HEK293 (cell line): Measurements from ENCODE around the gene RBM20.

ENCODE experiments used
- CTCF ChIA-PET: fragments of 350-600 bp; formaldehyde crosslinking; extraction: SDS; loops from one replicate; lab custom pipeline; 2021; ENCODE audit warnings: antibody characterized with exemption; lab: Yijun Ruan, JAX
- POLR2A ChIA-PET: fragments of 300-600 bp; formaldehyde crosslinking; extraction: SDS; loops from one replicate; lab custom pipeline; 2020; ENCODE audit warnings: antibody characterized with exemption, inconsistent platforms; lab: Yijun Ruan, JAX
- H3K27ac ChIP-seq: fragments of 200-500 bp; sonication (Bioruptor generic); 2 replicates; pipeline ENCODE4 v1.5.1; 2014; ENCODE audit warnings: low read depth, low read length, control low read depth, inconsistent platforms; ENCODE audit errors: extremely low read depth
- H3K36me3 ChIP-seq, 2 experiments: fragments of 200-500 bp in 1 of 2; sonication (Bioruptor generic) in 1 of 2; 1 replicate in 1 of 2; 2 replicates in 1 of 2; pipeline ENCODE4 v1.5.1; 2014 to 2017; ENCODE audit warnings: inconsistent platforms in 2 of 2, low read length in 2 of 2; ENCODE audit not compliant: control insufficient read depth in 2 of 2, insufficient read depth in 1 of 2
- H3K4me1 ChIP-seq: fragments of 200-500 bp; sonication (Bioruptor generic); 2 replicates; pipeline ENCODE4 v1.5.1; 2014; ENCODE audit warnings: mild to moderate bottlenecking, low read length, inconsistent platforms; ENCODE audit not compliant: control insufficient read depth, insufficient read depth
- H3K4me3 ChIP-seq: 2 replicates; pipeline ENCODE4 v1.5.1; 2011; ENCODE audit warnings: low read depth, mild to moderate bottlenecking, control low read depth, low read length, moderate library complexity
- H3K9me3 ChIP-seq: fragments of 200-500 bp; sonication (Bioruptor generic); 2 replicates; pipeline ENCODE4 v1.5.1; 2014; ENCODE audit warnings: low read depth, low read length, inconsistent platforms; ENCODE audit not compliant: control insufficient read depth, insufficient read depth
- EGR2 ChIP-seq: fragments of 450-650 bp; formaldehyde crosslinking; IDR thresholded peaks from 2 replicates; pipeline ENCODE4 v1.5.1; 2016; ENCODE audit warnings: low read depth, missing biosample characterization, missing genetic modification characterization
- FEZF1 ChIP-seq: fragments of 450-650 bp; formaldehyde crosslinking; IDR thresholded peaks from 2 replicates; pipeline ENCODE4 v1.5.1; 2016; ENCODE audit warnings: missing biosample characterization, missing genetic modification characterization
- GLI4 ChIP-seq: fragments of 450-650 bp; formaldehyde crosslinking; IDR thresholded peaks from 2 replicates; pipeline ENCODE4 v1.5.1; 2016; ENCODE audit warnings: missing biosample characterization, missing genetic modification characterization
- HOXA7 ChIP-seq: sonication (generic); formaldehyde crosslinking; IDR thresholded peaks from 2 replicates; pipeline ENCODE4 v1.8.1; 2022; ENCODE audit warnings: missing genetic modification reagents, borderline replicate concordance
- KLF8 ChIP-seq: fragments of 450-650 bp; formaldehyde crosslinking; IDR thresholded peaks from 2 replicates; pipeline ENCODE4 v1.5.1; 2016; ENCODE audit warnings: missing biosample characterization, missing genetic modification characterization
- MYNN ChIP-seq: fragments of 450-650 bp; formaldehyde crosslinking; IDR thresholded peaks from 2 replicates; pipeline ENCODE4 v1.5.1; 2016; ENCODE audit warnings: missing biosample characterization, missing genetic modification characterization, borderline replicate concordance
- MZF1 ChIP-seq: fragments of 450-650 bp; formaldehyde crosslinking; IDR thresholded peaks from 2 replicates; pipeline ENCODE4 v1.5.1; 2017; ENCODE audit warnings: missing biosample characterization, missing genetic modification characterization, borderline replicate concordance
- RBAK ChIP-seq: fragments of 450-650 bp; formaldehyde crosslinking; IDR thresholded peaks from 2 replicates; pipeline ENCODE4 v1.5.1; 2016; ENCODE audit warnings: missing biosample characterization, missing genetic modification characterization
- SCRT1 ChIP-seq: fragments of 450-650 bp; formaldehyde crosslinking; IDR thresholded peaks from 2 replicates; pipeline ENCODE4 v1.5.1; 2016; ENCODE audit warnings: missing biosample characterization, missing genetic modification characterization, borderline replicate concordance
- YY2 ChIP-seq: fragments of 450-650 bp; formaldehyde crosslinking; IDR thresholded peaks from 2 replicates; pipeline ENCODE4 v1.5.1; 2016; ENCODE audit warnings: missing biosample characterization, missing genetic modification characterization
- ZBTB17 ChIP-seq: fragments of 450-650 bp; formaldehyde crosslinking; IDR thresholded peaks from 2 replicates; pipeline ENCODE4 v1.5.1; 2016; ENCODE audit warnings: missing biosample characterization, missing genetic modification characterization
- ZFP69B ChIP-seq: fragments of 450-650 bp; formaldehyde crosslinking; IDR thresholded peaks from 2 replicates; pipeline ENCODE4 v1.5.1; 2016; ENCODE audit warnings: missing biosample characterization, missing genetic modification characterization
- ZIC2 ChIP-seq: fragments of 450-650 bp; formaldehyde crosslinking; IDR thresholded peaks from 2 replicates; pipeline ENCODE4 v1.5.1; 2016; ENCODE audit warnings: missing biosample characterization, missing genetic modification characterization
- ZNF121 ChIP-seq: fragments of 450-650 bp; formaldehyde crosslinking; IDR thresholded peaks from 2 replicates; pipeline ENCODE4 v1.5.1; 2016; ENCODE audit warnings: missing biosample characterization, missing genetic modification characterization
- ZNF132 ChIP-seq: fragments of 450-650 bp; formaldehyde crosslinking; IDR thresholded peaks from 2 replicates; pipeline ENCODE4 v1.5.1; 2017; ENCODE audit warnings: missing biosample characterization, missing genetic modification characterization, borderline replicate concordance
- ZNF16 ChIP-seq: fragments of 450-650 bp; formaldehyde crosslinking; IDR thresholded peaks from 2 replicates; pipeline ENCODE4 v1.5.1; 2016; ENCODE audit warnings: low read depth, missing biosample characterization, missing genetic modification characterization
- ZNF223 ChIP-seq: fragments of 450-650 bp; formaldehyde crosslinking; IDR thresholded peaks from 2 replicates; pipeline ENCODE4 v1.5.1; 2016; ENCODE audit warnings: missing biosample characterization, missing genetic modification characterization
- ZNF23 ChIP-seq: fragments of 450-650 bp; formaldehyde crosslinking; IDR thresholded peaks from 2 replicates; pipeline ENCODE4 v1.5.1; 2016; ENCODE audit warnings: missing biosample characterization, missing genetic modification characterization, borderline replicate concordance
- ZNF416 ChIP-seq: fragments of 450-650 bp; formaldehyde crosslinking; IDR thresholded peaks from 2 replicates; pipeline ENCODE4 v1.5.1; 2016; ENCODE audit warnings: missing biosample characterization, missing genetic modification characterization
- ZNF423 ChIP-seq: fragments of 450-650 bp; formaldehyde crosslinking; IDR thresholded peaks from 2 replicates; pipeline ENCODE4 v1.5.1; 2016; ENCODE audit warnings: missing biosample characterization, missing genetic modification characterization
- ZNF473 ChIP-seq: fragments of 450-650 bp; formaldehyde crosslinking; IDR thresholded peaks from 2 replicates; pipeline ENCODE4 v1.5.1; 2017; ENCODE audit warnings: missing biosample characterization, missing genetic modification characterization
- ZNF48 ChIP-seq: fragments of 450-650 bp; formaldehyde crosslinking; IDR thresholded peaks from 2 replicates; pipeline ENCODE4 v1.5.1; 2016; ENCODE audit warnings: missing biosample characterization, missing genetic modification characterization
- ZNF544 ChIP-seq: fragments of 450-650 bp; formaldehyde crosslinking; IDR thresholded peaks from 2 replicates; pipeline ENCODE4 v1.5.0; 2017; ENCODE audit warnings: missing biosample characterization, missing genetic modification characterization
- ZNF571 ChIP-seq: fragments of 450-650 bp; formaldehyde crosslinking; IDR thresholded peaks from 2 replicates; pipeline ENCODE4 v1.5.0; 2017; ENCODE audit warnings: missing biosample characterization, missing genetic modification characterization
- ZNF585B ChIP-seq: fragments of 450-650 bp; formaldehyde crosslinking; IDR thresholded peaks from 2 replicates; pipeline ENCODE4 v1.5.1; 2016; ENCODE audit warnings: missing biosample characterization, missing genetic modification characterization
- ZNF654 ChIP-seq: fragments of 450-650 bp; formaldehyde crosslinking; IDR thresholded peaks from 2 replicates; pipeline ENCODE4 v1.5.1; 2016; ENCODE audit warnings: low read depth, missing biosample characterization, missing genetic modification characterization
- ZNF777 ChIP-seq: fragments of 450-650 bp; formaldehyde crosslinking; IDR thresholded peaks from 2 replicates; pipeline ENCODE4 v1.5.1; 2017; ENCODE audit warnings: missing biosample characterization, missing genetic modification characterization, borderline replicate concordance
- ZNF792 ChIP-seq: fragments of 450-650 bp; formaldehyde crosslinking; IDR thresholded peaks from 2 replicates; pipeline ENCODE4 v1.5.1; 2016; ENCODE audit warnings: missing biosample characterization, missing genetic modification characterization
- ZSCAN23 ChIP-seq: fragments of 450-650 bp; formaldehyde crosslinking; IDR thresholded peaks from 2 replicates; pipeline ENCODE4 v1.5.1; 2016; ENCODE audit warnings: missing biosample characterization, missing genetic modification characterization
- TF ChIP-seq, protein P1 (sequence below): fragments of 450-650 bp; formaldehyde crosslinking; IDR thresholded peaks from 2 replicates; pipeline ENCODE4 v1.5.1; 2016; ENCODE audit warnings: missing biosample characterization, missing genetic modification characterization
- TF ChIP-seq, protein P2 (sequence below): fragments of 450-650 bp; formaldehyde crosslinking; IDR thresholded peaks from 2 replicates; pipeline ENCODE4 v1.5.1; 2016; ENCODE audit warnings: missing biosample characterization, missing genetic modification characterization
- TF ChIP-seq, protein P3 (sequence below): fragments of 450-650 bp; formaldehyde crosslinking; IDR thresholded peaks from 2 replicates; pipeline ENCODE4 v1.5.1; 2016; ENCODE audit warnings: missing biosample characterization, missing genetic modification characterization
- TF ChIP-seq, protein P4 (sequence below): fragments of 450-650 bp; formaldehyde crosslinking; IDR thresholded peaks from 2 replicates; pipeline ENCODE4 v1.5.1; 2017; ENCODE audit warnings: missing biosample characterization, missing genetic modification characterization

The RBM20 gene

DNA sequence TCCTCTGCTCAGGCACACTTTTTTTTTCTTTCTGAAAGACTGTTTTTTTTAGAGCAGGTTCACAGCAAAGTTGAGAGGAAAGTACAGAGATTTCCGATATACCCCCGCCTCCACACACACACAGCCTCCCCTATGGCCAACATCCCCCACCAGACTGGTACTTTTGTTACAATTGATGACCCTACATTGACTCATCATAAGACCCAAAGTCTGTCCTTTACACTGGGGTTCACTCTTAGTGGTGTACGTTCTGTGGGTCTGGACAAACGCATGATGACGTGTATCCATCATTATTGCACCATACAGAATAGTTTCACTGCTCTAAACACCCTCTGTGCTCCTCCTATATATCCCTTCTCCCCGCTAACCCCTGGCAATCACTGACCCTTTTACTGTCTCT, 107.7 kb downstream of the RBM20 start:
- no peak overlapping the region for H3K4me3 ChIP-seq
- TF ChIP-seq ZNF544 = no peak
- TF ChIP-seq ZNF16 (tag by site-specific recombination) = no peak
- TF ChIP-seq ZNF121 (tag by site-specific recombination) = no peak
- no peak for TF ChIP-seq ZNF23 (tag by site-specific recombination)
- no peak for TF ChIP-seq ZFP69B (tag by site-specific recombination)
- TF ChIP-seq ZNF132 = no peak
- TF ChIP-seq ZNF423 (tag by site-specific recombination) = no peak
- no peak for TF ChIP-seq FEZF1 (tag by site-specific recombination)
- no peak for TF ChIP-seq ZNF571 (tag by site-specific recombination)
- TF ChIP-seq, protein P1, sequence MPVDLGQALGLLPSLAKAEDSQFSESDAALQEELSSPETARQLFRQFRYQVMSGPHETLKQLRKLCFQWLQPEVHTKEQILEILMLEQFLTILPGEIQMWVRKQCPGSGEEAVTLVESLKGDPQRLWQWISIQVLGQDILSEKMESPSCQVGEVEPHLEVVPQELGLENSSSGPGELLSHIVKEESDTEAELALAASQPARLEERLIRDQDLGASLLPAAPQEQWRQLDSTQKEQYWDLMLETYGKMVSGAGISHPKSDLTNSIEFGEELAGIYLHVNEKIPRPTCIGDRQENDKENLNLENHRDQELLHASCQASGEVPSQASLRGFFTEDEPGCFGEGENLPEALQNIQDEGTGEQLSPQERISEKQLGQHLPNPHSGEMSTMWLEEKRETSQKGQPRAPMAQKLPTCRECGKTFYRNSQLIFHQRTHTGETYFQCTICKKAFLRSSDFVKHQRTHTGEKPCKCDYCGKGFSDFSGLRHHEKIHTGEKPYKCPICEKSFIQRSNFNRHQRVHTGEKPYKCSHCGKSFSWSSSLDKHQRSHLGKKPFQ (tag by site-specific recombination) = no peak
- no peak for TF ChIP-seq GLI4 (tag by site-specific recombination)
- TF ChIP-seq SCRT1 = no peak
- TF ChIP-seq RBAK = no peak
- TF ChIP-seq ZNF416 (tag by site-specific recombination) = no peak
- TF ChIP-seq ZNF223 (tag by site-specific recombination) = no peak
- no peak for TF ChIP-seq MYNN (tag by site-specific recombination)
- ChIA-PET POLR2A (no interaction called here), CTCF (no interaction called here)
- no peaks in the 10 kb centered on the region for H3K4me1 ChIP-seq
- H3K27ac ChIP-seq = no peak overlapping the region
- H3K36me3 ChIP-seq = no peaks in the 10 kb centered on the region
- no peaks in the 10 kb centered on the region; the same call in 1 of the 2 replicates for H3K9me3 ChIP-seq

- no peaks in the 10 kb centered on the region; the same call in 1 of the 2 replicates for H3K9me3 ChIP-seq
- ChIA-PET CTCF (no interaction called here), POLR2A (no interaction called here)
- no peak overlapping the region for H3K27ac ChIP-seq
- H3K4me3 ChIP-seq = no peak overlapping the region
- TF ChIP-seq KLF8 (no peak), GLI4 (tag by site-specific recombination) (no peak), ZNF777 (no peak), ZNF792 (tag by site-specific recombination) (no peak), MZF1 (tag by site-specific recombination) (no peak), ZNF473 (tag by site-specific recombination) (no peak), YY2 (tag by site-specific recombination) (no peak), ZNF585B (tag by site-specific recombination) (no peak), ZNF48 (tag by site-specific recombination) (no peak), ZSCAN23 (tag by site-specific recombination) (no peak), HOXA7 (CRISPR knock-in tag) (no peak), EGR2 (tag by site-specific recombination) (no peak), ZNF654 (no peak), ZNF544 (no peak), ZBTB17 (no peak), ZIC2 (tag by site-specific recombination) (no peak)
- TF ChIP-seq, protein P2, sequence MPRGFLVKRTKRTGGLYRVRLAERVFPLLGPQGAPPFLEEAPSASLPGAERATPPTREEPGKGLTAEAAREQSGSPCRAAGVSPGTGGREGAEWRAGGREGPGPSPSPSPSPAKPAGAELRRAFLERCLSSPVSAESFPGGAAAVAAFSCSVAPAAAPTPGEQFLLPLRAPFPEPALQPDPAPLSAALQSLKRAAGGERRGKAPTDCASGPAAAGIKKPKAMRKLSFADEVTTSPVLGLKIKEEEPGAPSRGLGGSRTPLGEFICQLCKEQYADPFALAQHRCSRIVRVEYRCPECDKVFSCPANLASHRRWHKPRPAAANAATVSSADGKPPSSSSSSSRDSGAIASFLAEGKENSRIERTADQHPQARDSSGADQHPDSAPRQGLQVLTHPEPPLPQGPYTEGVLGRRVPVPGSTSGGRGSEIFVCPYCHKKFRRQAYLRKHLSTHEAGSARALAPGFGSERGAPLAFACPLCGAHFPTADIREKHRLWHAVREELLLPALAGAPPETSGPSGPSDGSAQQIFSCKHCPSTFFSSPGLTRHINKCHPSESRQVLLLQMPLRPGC (tag by site-specific recombination) = no peak
- TF ChIP-seq, protein P3, sequence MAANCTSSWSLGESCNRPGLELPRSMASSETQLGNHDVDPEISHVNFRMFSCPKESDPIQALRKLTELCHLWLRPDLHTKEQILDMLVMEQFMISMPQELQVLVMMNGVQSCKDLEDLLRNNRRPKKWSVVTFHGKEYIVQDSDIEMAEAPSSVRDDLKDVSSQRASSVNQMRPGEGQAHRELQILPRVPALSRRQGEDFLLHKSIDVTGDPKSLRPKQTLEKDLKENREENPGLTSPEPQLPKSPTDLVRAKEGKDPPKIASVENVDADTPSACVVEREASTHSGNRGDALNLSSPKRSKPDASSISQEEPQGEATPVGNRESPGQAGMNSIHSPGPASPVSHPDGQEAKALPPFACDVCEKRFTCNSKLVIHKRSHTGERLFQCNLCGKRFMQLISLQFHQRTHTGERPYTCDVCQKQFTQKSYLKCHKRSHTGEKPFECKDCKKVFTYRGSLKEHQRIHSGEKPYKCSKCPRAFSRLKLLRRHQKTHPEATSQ (tag by site-specific recombination) = no peak
- TF ChIP-seq, protein P4, sequence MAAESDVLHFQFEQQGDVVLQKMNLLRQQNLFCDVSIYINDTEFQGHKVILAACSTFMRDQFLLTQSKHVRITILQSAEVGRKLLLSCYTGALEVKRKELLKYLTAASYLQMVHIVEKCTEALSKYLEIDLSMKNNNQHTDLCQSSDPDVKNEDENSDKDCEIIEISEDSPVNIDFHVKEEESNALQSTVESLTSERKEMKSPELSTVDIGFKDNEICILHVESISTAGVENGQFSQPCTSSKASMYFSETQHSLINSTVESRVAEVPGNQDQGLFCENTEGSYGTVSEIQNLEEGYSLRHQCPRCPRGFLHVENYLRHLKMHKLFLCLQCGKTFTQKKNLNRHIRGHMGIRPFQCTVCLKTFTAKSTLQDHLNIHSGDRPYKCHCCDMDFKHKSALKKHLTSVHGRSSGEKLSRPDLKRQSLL (tag by site-specific recombination) = no peak
- peaks cover 2% of the 10 kb centered on the region; the same call in 1 of the 2 replicates for H3K4me1 ChIP-seq
- H3K36me3 ChIP-seq = no peaks in the 10 kb centered on the region
Measured at GRCh38 chr10:110753462-110753861, 109.3 kb downstream of the RBM20 start.
